ENCODE results near the gene ARHGEF17. TPM values are rescaled to one million over a fixed set of nuclear protein-coding genes. Genes with fewer than 3 reads are reported as not detected.

ARHGEF17 gene
- total and polyA plus RNA-seq, 2 of the 13 experiments (the other 11 are each of a cell fraction or from before 2014, with no cell fraction given), result 10.7 to 28.8 TPM

GRCh38 chr11:73361953-73362776, 54.1 kb downstream of the ARHGEF17 start:
- no TSS peak for BruUV-seq (replicated peaks)
- CTCF ChIA-PET (ENCODE audit: low intra/inter-chr PET ratio, low total read pairs), result interaction anchor here (1.2 kb wide), 1 partner anchor 55 kb away, joined by 3 read pairs; no protein-coding TSS in a partner anchor
- Histone ChIP-seq H3K9ac (ENCODE audit: insufficient read depth, low read depth, low read length) (no peak overlapping the region), H2AFZ (ENCODE audit: low read length) (no peak overlapping the region), H3K36me3 (replicated peaks in 1 of 2; ENCODE audit: control insufficient read depth in 1 of 2, insufficient read depth in 2 of 2, low read length in 2 of 2) (peaks cover 26 to 52% of the 10 kb centered on the region in 2 experiments; a peak in 4 of 5 replicates), H3K4me3 (replicated peaks in 1 of 3; ENCODE audit: insufficient read depth in 1 of 3, low read depth in 2 of 3, low read length in 3 of 3) (no peak overlapping the region), H3K27me3 (ENCODE audit: control insufficient read depth in 1 of 2, insufficient read depth in 2 of 2, low read length in 2 of 2) (no peaks in the 10 kb centered on the region), H3K27ac (ENCODE audit: extremely low read length, insufficient read depth, low read length) (no peak overlapping the region), H3K9me3 (ENCODE audit: low read length) (no peaks in the 10 kb centered on the region), H3K4me1 (ENCODE audit: insufficient read depth, low read length) (no peaks in the 10 kb centered on the region), H4K20me1 (ENCODE audit: insufficient read depth, low read length) (no peaks in the 10 kb centered on the region), H3K4me2 (ENCODE audit: low read depth, low read length) (no peak overlapping the region), H3K79me2 (ENCODE audit: insufficient read depth, low read length) (no peaks in the 10 kb centered on the region)
- no peak for FAIRE-seq
- TF ChIP-seq ZNF510 (CRISPR knock-in tag; IDR thresholded peaks at IDR 0.05; ENCODE audit: low read depth), result no peak
- no peak for TF ChIP-seq HHEX (CRISPR knock-in tag; IDR thresholded peaks at IDR 0.05)
- TF ChIP-seq SIN3A (IDR thresholded peaks at IDR 0.05; ENCODE audit: borderline replicate concordance, low read depth, low read length), result no peak
- TF ChIP-seq, protein P1, sequence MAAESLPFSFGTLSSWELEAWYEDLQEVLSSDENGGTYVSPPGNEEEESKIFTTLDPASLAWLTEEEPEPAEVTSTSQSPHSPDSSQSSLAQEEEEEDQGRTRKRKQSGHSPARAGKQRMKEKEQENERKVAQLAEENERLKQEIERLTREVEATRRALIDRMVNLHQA (CRISPR knock-in tag; IDR thresholded peaks at IDR 0.05), result no peak
- TF ChIP-seq, protein P2, sequence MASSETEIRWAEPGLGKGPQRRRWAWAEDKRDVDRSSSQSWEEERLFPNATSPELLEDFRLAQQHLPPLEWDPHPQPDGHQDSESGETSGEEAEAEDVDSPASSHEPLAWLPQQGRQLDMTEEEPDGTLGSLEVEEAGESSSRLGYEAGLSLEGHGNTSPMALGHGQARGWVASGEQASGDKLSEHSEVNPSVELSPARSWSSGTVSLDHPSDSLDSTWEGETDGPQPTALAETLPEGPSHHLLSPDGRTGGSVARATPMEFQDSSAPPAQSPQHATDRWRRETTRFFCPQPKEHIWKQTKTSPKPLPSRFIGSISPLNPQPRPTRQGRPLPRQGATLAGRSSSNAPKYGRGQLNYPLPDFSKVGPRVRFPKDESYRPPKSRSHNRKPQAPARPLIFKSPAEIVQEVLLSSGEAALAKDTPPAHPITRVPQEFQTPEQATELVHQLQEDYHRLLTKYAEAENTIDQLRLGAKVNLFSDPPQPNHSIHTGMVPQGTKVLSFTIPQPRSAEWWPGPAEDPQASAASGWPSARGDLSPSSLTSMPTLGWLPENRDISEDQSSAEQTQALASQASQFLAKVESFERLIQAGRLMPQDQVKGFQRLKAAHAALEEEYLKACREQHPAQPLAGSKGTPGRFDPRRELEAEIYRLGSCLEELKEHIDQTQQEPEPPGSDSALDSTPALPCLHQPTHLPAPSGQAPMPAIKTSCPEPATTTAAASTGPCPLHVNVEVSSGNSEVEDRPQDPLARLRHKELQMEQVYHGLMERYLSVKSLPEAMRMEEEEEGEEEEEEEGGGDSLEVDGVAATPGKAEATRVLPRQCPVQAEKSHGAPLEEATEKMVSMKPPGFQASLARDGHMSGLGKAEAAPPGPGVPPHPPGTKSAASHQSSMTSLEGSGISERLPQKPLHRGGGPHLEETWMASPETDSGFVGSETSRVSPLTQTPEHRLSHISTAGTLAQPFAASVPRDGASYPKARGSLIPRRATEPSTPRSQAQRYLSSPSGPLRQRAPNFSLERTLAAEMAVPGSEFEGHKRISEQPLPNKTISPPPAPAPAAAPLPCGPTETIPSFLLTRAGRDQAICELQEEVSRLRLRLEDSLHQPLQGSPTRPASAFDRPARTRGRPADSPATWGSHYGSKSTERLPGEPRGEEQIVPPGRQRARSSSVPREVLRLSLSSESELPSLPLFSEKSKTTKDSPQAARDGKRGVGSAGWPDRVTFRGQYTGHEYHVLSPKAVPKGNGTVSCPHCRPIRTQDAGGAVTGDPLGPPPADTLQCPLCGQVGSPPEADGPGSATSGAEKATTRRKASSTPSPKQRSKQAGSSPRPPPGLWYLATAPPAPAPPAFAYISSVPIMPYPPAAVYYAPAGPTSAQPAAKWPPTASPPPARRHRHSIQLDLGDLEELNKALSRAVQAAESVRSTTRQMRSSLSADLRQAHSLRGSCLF (CRISPR knock-in tag; IDR thresholded peaks at IDR 0.05; ENCODE audit: borderline replicate concordance), result no peak
- no peak for TF ChIP-seq CREM (IDR thresholded peaks at IDR 0.05)
- TF ChIP-seq CREM (CRISPR knock-in tag; IDR thresholded peaks at IDR 0.05), result no peak
- in situ Hi-C loops (cut with HindIII; ENCODE audit: extremely low pct_ligation_motif_present, low pct_unique_long_range_greater_than_20kb), result no loop called here
- POLR2A ChIA-PET, result no interaction called here
- 96% methylated on average over 54 of the region's 70 CpGs for WGBS (ENCODE audit: low lambda C conversion rate)
- no peak for DNase-seq (ENCODE audit: low spot score)
- intact Hi-C loops (cut with micrococcal nuclease; ENCODE audit: unreplicated experiment), result no loop called here
- ATAC-seq, result no peak

Measured in HepG2 (cell line).